SK-N-SH treated with all-trans-retinoic acid at 6 μM for 48 hours (cell line): Measurements from ENCODE around the gene DUSP7.

Experiments
- CREB5 ChIP-seq: fragments of 250-450 bp; sonication (Bioruptor Pico); IDR thresholded peaks from 2 replicates; pipeline ENCODE4 v1.5.1; 2020; ENCODE audit warnings: low read depth, mild to moderate bottlenecking, moderate library complexity
- CSDC2 ChIP-seq: fragments of 250-450 bp; sonication (Bioruptor Pico); IDR thresholded peaks from 2 replicates; pipeline ENCODE4 v1.5.0; 2020; ENCODE audit warnings: mild to moderate bottlenecking, moderate library complexity
- CSRNP3 ChIP-seq: fragments of 250-450 bp; sonication (Bioruptor Pico); IDR thresholded peaks from 2 replicates; pipeline ENCODE4 v1.5.1; 2021; ENCODE audit warnings: mild to moderate bottlenecking, moderate library complexity
- ESRRG ChIP-seq: fragments of 250-450 bp; sonication (Bioruptor Pico); IDR thresholded peaks from 2 replicates; pipeline ENCODE4 v1.6.1; 2021; ENCODE audit warnings: mild to moderate bottlenecking
- PPARA ChIP-seq: fragments of 250-450 bp; sonication (Bioruptor Pico); IDR thresholded peaks from 2 replicates; pipeline ENCODE4 v1.5.0; 2020; ENCODE audit warnings: mild to moderate bottlenecking, borderline replicate concordance
- ZC3H10 ChIP-seq: fragments of 250-450 bp; sonication (Bioruptor Pico); IDR thresholded peaks from 2 replicates; pipeline ENCODE4 v1.5.1; 2021; ENCODE audit warnings: mild to moderate bottlenecking, moderate library complexity
- ZFP3 ChIP-seq: fragments of 250-450 bp; sonication (Bioruptor Pico); IDR thresholded peaks from 2 replicates; pipeline ENCODE4 v1.5.0; 2020; ENCODE audit warnings: mild to moderate bottlenecking, moderate library complexity
- ZFP30 ChIP-seq: fragments of 450-650 bp; formaldehyde crosslinking; IDR thresholded peaks from 2 replicates; pipeline ENCODE4 v1.5.0; 2022; ENCODE audit warnings: mild to moderate bottlenecking, moderate library complexity

GRCh38 chr3:52037291-52037690 is 19.1 kb downstream of the DUSP7 start:
- TF ChIP-seq ZFP30 (CRISPR knock-in tag) (no peak), ESRRG (CRISPR knock-in tag) (no peak), CSRNP3 (CRISPR knock-in tag) (no peak), ZC3H10 (CRISPR knock-in tag) (no peak), PPARA (CRISPR knock-in tag) (no peak), CREB5 (no peak), ZFP3 (CRISPR knock-in tag) (no peak), CSDC2 (CRISPR knock-in tag) (no peak)
